ENCODE data around the gene MAGEF1. TPM values are rescaled to one million over a fixed set of nuclear protein-coding genes. Genes with fewer than 3 reads are reported as not detected.

Gene MAGEF1
- total and polyA plus RNA-seq, 2 donors from 2014 or later = 37.9 to 50.0 TPM

DNA sequence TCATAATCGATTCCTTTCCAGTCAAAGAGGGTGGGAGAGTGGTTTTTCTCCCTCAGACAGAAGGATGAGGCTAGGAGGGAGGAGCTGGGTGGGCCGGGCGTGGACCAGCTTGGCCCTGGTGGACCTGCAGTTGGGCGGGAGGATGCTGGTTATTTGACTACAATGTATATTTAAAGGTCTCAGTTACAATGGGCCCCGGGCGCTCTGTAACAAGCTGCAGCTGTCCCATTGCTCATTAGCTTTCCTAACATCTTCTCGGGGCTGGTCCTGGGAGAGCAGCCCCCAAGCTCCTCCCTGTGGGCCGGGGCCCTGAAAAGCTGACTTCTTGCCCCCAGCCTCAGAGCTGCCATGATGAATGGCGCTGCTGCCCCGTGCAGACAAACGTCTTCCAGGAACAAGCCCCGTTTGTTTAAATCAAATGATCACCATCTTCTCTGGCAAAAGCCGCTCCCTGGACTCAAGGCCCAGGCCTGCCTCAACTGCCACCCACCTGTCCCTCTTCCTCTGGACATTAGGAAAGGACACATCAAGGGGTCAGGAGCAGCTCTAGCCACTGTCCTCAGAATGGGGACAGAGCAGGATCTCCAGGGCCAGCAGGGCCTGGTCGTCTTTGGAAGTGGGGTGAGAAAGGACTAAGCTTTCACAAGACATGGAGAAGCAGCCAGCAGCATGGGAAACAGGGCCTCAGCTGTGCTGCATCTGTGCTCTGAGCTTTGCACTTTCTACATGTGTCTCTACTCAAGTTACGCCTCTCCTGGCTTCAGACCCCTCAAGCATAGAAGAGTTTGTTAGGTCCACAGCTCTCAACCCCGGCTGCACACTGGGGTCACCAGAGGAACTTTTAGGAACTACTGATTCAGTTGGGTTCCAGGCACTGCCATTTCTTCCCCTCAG is 38.6 kb downstream of the MAGEF1 start:
- no peaks in the 10 kb centered on the region for H3K27me3 ChIP-seq (ENCODE audit: control insufficient read depth, insufficient read depth, low read length)
- no peak overlapping the region for H3K9ac ChIP-seq (ENCODE audit: low read length in 3 of 3)
- no peak overlapping the region for H3K27ac ChIP-seq (ENCODE audit: low read depth in 2 of 2, low read length in 2 of 2)
- TF ChIP-seq, protein P1, sequence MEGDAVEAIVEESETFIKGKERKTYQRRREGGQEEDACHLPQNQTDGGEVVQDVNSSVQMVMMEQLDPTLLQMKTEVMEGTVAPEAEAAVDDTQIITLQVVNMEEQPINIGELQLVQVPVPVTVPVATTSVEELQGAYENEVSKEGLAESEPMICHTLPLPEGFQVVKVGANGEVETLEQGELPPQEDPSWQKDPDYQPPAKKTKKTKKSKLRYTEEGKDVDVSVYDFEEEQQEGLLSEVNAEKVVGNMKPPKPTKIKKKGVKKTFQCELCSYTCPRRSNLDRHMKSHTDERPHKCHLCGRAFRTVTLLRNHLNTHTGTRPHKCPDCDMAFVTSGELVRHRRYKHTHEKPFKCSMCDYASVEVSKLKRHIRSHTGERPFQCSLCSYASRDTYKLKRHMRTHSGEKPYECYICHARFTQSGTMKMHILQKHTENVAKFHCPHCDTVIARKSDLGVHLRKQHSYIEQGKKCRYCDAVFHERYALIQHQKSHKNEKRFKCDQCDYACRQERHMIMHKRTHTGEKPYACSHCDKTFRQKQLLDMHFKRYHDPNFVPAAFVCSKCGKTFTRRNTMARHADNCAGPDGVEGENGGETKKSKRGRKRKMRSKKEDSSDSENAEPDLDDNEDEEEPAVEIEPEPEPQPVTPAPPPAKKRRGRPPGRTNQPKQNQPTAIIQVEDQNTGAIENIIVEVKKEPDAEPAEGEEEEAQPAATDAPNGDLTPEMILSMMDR (IDR thresholded peaks at IDR 0.05; ENCODE audit: borderline replicate concordance, extremely low read depth, insufficient read depth) = no peak
- intact Hi-C loops (cut with DNase I) = no loop called here
- no peak overlapping the region for H3K4me3 ChIP-seq (ENCODE audit: low read length in 3 of 3)
- DNase-seq (peak in 3 of 5 donors; percentile 58 to 87 (median 73)), FAIRE-seq (no peak)
- no peaks in the 10 kb centered on the region for H3K4me1 ChIP-seq (ENCODE audit: control insufficient read depth in 2 of 3, insufficient read depth in 2 of 3, low read depth in 1 of 3, low read length in 3 of 3)
- no peaks in the 10 kb centered on the region for H3K36me3 ChIP-seq (ENCODE audit: control insufficient read depth in 2 of 3, insufficient read depth in 3 of 3, low read length in 3 of 3)
- no peaks in the 10 kb centered on the region for H3K9me3 ChIP-seq (ENCODE audit: control insufficient read depth in 2 of 3, insufficient read depth in 1 of 3, low read length in 3 of 3)

DNA sequence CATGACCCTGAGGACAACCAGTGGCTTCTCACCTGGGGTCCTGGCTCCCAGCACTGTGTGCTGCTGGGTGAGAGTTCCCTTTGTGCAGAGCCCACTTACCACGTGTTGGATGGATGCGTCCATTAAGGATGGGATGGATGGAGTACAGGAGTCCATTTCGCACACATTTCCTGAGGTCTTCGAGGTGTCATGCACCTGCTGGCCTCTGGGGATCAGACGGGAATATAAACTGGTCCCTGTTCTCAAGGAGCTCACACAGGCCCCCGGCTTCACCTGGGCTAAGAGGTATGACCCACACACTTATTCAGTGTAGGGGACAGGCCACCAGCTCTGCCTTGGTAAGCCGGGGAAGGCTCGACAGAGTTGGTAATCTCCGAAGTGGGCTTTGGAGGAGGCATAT is 39.5 kb downstream of the MAGEF1 start:
- TF ChIP-seq, protein P1 (IDR thresholded peaks at IDR 0.05; ENCODE audit: borderline replicate concordance, extremely low read depth, insufficient read depth) = no peak
- Histone ChIP-seq H3K27ac (ENCODE audit: low read depth in 2 of 2, low read length in 2 of 2) (no peak overlapping the region), H3K4me3 (ENCODE audit: low read length in 3 of 3) (no peak overlapping the region), H3K4me1 (ENCODE audit: control insufficient read depth in 2 of 3, insufficient read depth in 2 of 3, low read depth in 1 of 3, low read length in 3 of 3) (no peaks in the 10 kb centered on the region), H3K9me3 (ENCODE audit: control insufficient read depth in 2 of 3, insufficient read depth in 1 of 3, low read length in 3 of 3) (no peaks in the 10 kb centered on the region), H3K9ac (ENCODE audit: low read length in 3 of 3) (no peak overlapping the region), H3K27me3 (ENCODE audit: control insufficient read depth, insufficient read depth, low read length) (no peaks in the 10 kb centered on the region), H3K36me3 (ENCODE audit: control insufficient read depth in 2 of 3, insufficient read depth in 3 of 3, low read length in 3 of 3) (no peaks in the 10 kb centered on the region)
- DNase-seq = no peak
- intact Hi-C loops (cut with DNase I) = no loop called here
- no peak for FAIRE-seq

DNA sequence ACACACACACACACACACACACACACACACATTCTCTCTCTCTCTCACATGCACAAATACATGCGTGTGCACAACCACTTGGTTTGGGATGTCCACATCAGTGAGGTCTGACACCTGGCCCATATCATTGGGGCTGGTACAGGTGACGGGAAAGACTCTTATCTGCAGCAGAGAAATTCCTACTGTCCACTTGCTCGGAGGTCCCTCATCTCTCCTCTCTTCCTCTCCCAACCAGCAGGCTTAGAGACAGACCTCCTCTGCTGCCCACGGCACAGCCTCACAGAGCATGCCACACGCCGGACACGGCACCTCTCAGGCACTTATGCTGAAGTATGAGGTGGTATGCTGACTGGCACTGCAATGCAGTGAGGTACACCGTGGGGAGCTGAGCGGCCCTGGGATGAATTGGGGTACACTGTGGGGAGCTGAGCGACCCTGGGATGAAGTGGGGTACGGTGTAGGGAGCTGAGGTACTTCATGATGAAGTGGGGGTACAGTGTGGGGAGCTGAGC is 41.7 kb downstream of the MAGEF1 start:
- FAIRE-seq (no peak), DNase-seq (no peak)

More for the DNA sequence above, 41.7 kb downstream of the MAGEF1 start:
- Histone ChIP-seq H3K4me3 (ENCODE audit: low read length in 3 of 3) (no peak overlapping the region), H3K9me3 (ENCODE audit: control insufficient read depth in 2 of 3, insufficient read depth in 1 of 3, low read length in 3 of 3) (no peaks in the 10 kb centered on the region), H3K4me1 (ENCODE audit: control insufficient read depth in 2 of 3, insufficient read depth in 2 of 3, low read depth in 1 of 3, low read length in 3 of 3) (no peaks in the 10 kb centered on the region), H3K36me3 (ENCODE audit: control insufficient read depth in 2 of 3, insufficient read depth in 3 of 3, low read length in 3 of 3) (no peaks in the 10 kb centered on the region), H3K9ac (ENCODE audit: low read length in 3 of 3) (no peak overlapping the region), H3K27ac (ENCODE audit: low read depth in 2 of 2, low read length in 2 of 2) (no peak overlapping the region), H3K27me3 (ENCODE audit: control insufficient read depth, insufficient read depth, low read length) (no peaks in the 10 kb centered on the region)
- intact Hi-C loops (cut with DNase I) = no loop called here
- TF ChIP-seq, protein P1 (IDR thresholded peaks at IDR 0.05; ENCODE audit: borderline replicate concordance, extremely low read depth, insufficient read depth) = no peak
